PC-9 (cell line): Measurements from ENCODE around the gene C4B. TPM values are rescaled to one million over a fixed set of nuclear protein-coding genes. Genes with fewer than 3 reads are reported as not detected.

Experiments used
- BruUV-seq: library from RNA; stranded (reverse); fragments of 400-500 nt; replicated peaks from 2 replicates; lab custom pipeline; 2021; lab: Mats Ljungman, UMichigan
- CTCF ChIA-PET: fragments of 300-600 bp; sonication (Branson Sonifier 250); formaldehyde crosslinking; loops from one replicate; lab custom pipeline; 2022; ENCODE audit warnings: antibody characterized with exemption; lab: Charles Lee
- POLR2A ChIA-PET: fragments of 300-600 bp; sonication (Branson Sonifier 250); formaldehyde crosslinking; loops from one replicate; lab custom pipeline; 2022; ENCODE audit warnings: antibody characterized with exemption; ENCODE audit not compliant: unreplicated experiment; lab: Charles Lee
- DNase-seq, 2 experiments: peaks; one replicate each; pipeline versions ENCODE4 v3.0.0 to v3.0.0-alpha.2; 2015 to 2022; ENCODE audit warnings: mixed read lengths in 1 of 2
- H2AFZ ChIP-seq: fragments of 200-600 bp; sonication (generic); 2 replicates; pipeline ENCODE4 v1.8.1; 2017; ENCODE audit warnings: antibody characterized with exemption
- H3F3A ChIP-seq: fragments of 200-600 bp; sonication (generic); 2 replicates; pipeline ENCODE4 v1.8.1; 2017; ENCODE audit warnings: antibody characterized with exemption, mild to moderate bottlenecking, low read depth; ENCODE audit not compliant: insufficient read depth
- H3K27ac ChIP-seq: fragments of 200-600 bp; sonication (generic); 2 replicates; pipeline ENCODE4 v1.6.1; 2016; ENCODE audit warnings: mixed run types
- H3K27me3 ChIP-seq: fragments of 200-600 bp; sonication (generic); 2 replicates; pipeline ENCODE4 v1.6.1; 2016; ENCODE audit warnings: low read depth, mixed run types; ENCODE audit not compliant: insufficient read depth
- H3K36me3 ChIP-seq: fragments of 200-600 bp; sonication (generic); 2 replicates; pipeline ENCODE4 v1.6.1; 2016; ENCODE audit warnings: low read depth, mixed run types
- H3K4me1 ChIP-seq: fragments of 200-600 bp; sonication (generic); replicated peaks from 2 replicates; pipeline ENCODE4 v1.6.1; 2016; ENCODE audit warnings: mixed run types; ENCODE audit not compliant: insufficient read depth
- H3K4me2 ChIP-seq: fragments of 200-600 bp; sonication (generic); 2 replicates; pipeline ENCODE4 v1.6.1; 2017; ENCODE audit warnings: mixed run types
- H3K4me3 ChIP-seq: fragments of 200-600 bp; sonication (generic); 2 replicates; pipeline ENCODE4 v1.6.1; 2016; ENCODE audit warnings: mixed run types
- H3K79me2 ChIP-seq: fragments of 200-600 bp; sonication (generic); 2 replicates; pipeline ENCODE4 v1.6.1; 2017; ENCODE audit warnings: low read depth, mixed run types
- H3K9me2 ChIP-seq: fragments of 200-600 bp; sonication (generic); 2 replicates; pipeline ENCODE4 v1.8.1; 2017; ENCODE audit warnings: mild to moderate bottlenecking; ENCODE audit not compliant: insufficient read depth
- H3K9me3 ChIP-seq: fragments of 200-600 bp; sonication (generic); 2 replicates; pipeline ENCODE4 v1.8.1; 2016; ENCODE audit warnings: low read depth; ENCODE audit not compliant: insufficient read depth
- H4K20me1 ChIP-seq: fragments of 200-600 bp; sonication (generic); 2 replicates; pipeline ENCODE4 v1.8.1; 2017; ENCODE audit not compliant: insufficient read depth
- EZH2 ChIP-seq: fragments of 200-600 bp; sonication (generic); IDR thresholded peaks from 2 replicates; pipeline ENCODE4 v1.8.0; 2017; ENCODE audit warnings: antibody characterized with exemption, low read depth
- intact Hi-C: fragments of 100-400 bp; cut with micrococcal nuclease; formaldehyde crosslinking; loops from one replicate; pipeline ENCODE4 v1.10.0; 2022; ENCODE audit not compliant: unreplicated experiment
- total RNA-seq: library from RNA; stranded (reverse); gene quantifications from 2 replicates; pipeline ENCODE4 v1.2.3, GENCODE V29; 2021
- TF ChIP-seq, protein P1 (sequence below): fragments of 200-600 bp; sonication (generic); conservative IDR thresholded peaks from 2 replicates; pipeline ENCODE4 v1.6.1; 2017; ENCODE audit warnings: mixed run types, antibody characterized with exemption, mild to moderate bottlenecking, moderate library complexity

Gene C4B
- total RNA-seq, 1 experiment from 2014 or later = 8.3 TPM

- H3K27me3 ChIP-seq = no peaks in the 10 kb centered on the region
- H3K4me2 ChIP-seq = no peak overlapping the region
- H3F3A ChIP-seq = peaks cover 18% of the 10 kb centered on the region
- TF ChIP-seq, protein P1, sequence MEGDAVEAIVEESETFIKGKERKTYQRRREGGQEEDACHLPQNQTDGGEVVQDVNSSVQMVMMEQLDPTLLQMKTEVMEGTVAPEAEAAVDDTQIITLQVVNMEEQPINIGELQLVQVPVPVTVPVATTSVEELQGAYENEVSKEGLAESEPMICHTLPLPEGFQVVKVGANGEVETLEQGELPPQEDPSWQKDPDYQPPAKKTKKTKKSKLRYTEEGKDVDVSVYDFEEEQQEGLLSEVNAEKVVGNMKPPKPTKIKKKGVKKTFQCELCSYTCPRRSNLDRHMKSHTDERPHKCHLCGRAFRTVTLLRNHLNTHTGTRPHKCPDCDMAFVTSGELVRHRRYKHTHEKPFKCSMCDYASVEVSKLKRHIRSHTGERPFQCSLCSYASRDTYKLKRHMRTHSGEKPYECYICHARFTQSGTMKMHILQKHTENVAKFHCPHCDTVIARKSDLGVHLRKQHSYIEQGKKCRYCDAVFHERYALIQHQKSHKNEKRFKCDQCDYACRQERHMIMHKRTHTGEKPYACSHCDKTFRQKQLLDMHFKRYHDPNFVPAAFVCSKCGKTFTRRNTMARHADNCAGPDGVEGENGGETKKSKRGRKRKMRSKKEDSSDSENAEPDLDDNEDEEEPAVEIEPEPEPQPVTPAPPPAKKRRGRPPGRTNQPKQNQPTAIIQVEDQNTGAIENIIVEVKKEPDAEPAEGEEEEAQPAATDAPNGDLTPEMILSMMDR = no peak
- no peak for TF ChIP-seq EZH2
- intact Hi-C loops = no loop called here
- no peak overlapping the region for H3K4me3 ChIP-seq
- peaks cover 15% of the 10 kb centered on the region for H3K4me1 ChIP-seq
- CTCF ChIA-PET = interaction anchor here (0.6 kb wide), 1 partner anchor 26 kb away, joined by 4 read pairs; no protein-coding TSS in a partner anchor
- H3K9me3 ChIP-seq = no peaks in the 10 kb centered on the region
- 0 out of 2 replicates have a peak, but pooled peaks cover 4% of the 10 kb centered on the region for H3K36me3 ChIP-seq
- no peak overlapping the region for H2AFZ ChIP-seq
- no peak overlapping the region for H3K27ac ChIP-seq
- POLR2A ChIA-PET = interaction anchor here (0.6 kb wide), 2 partner anchors 17 to 106 kb away, joined by 3 to 4 read pairs; partner anchors contain the start of gene NEU1
- DNase-seq = no peak
- BruUV-seq = no TSS peak
- no peaks in the 10 kb centered on the region for H4K20me1 ChIP-seq
- H3K79me2 ChIP-seq = peaks cover 33% of the 10 kb centered on the region
- no peaks in the 10 kb centered on the region for H3K9me2 ChIP-seq
Measured at GRCh38 chr6:31968791-31969711, 45.5 kb upstream of the C4B start.

DNA sequence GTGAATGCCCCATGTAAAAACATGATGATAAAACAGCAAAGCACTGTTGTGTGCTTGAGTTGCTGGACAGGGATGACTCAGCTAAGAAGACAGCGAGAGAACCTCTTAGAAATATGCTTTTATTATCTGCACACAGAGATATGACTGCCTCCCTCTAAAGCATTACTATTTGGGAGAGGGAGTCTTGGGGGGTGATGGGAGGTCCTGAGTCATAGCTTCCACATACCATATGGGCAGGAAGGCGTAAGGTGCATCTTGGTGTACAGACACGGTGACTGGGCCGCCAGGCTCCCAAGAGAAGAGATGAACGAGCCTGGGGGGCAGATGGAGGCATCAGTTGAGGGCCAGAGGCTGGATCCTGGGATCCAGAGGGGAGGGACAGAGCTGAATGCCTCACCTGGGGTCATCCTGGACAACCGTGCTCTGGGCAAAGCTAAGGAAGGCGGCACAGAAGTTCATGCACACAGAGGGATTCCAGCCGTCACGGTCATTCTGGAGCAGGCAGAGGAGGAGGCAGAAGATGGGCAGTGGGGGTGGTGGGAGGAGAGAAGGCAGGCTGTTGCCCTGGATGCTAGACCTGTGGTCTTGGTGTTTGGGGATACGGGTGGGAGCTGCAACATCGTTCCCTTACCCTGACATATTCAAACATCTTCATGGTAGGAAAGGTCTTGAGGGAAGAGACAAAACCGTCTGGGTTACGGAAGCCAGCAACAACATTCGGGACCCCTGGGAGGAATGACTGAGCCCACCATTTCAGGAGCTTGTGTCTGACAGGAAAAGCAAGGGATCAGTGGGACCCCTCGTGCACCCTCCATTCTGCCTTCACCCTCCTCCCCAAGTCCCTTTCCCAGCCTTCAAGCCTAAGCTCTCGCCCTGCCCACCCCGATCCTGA, 44.6 kb upstream of the C4B start:
- no peak for DNase-seq
- Histone ChIP-seq H3K27ac (no peak overlapping the region), H3K9me2 (no peaks in the 10 kb centered on the region), H4K20me1 (no peaks in the 10 kb centered on the region), H2AFZ (no peak overlapping the region), H3K4me1 (peaks cover 15% of the 10 kb centered on the region), H3K27me3 (no peaks in the 10 kb centered on the region), H3K4me3 (peak overlapping the region; percentile 88; the same call in 1 of the 2 replicates), H3K4me2 (peak overlapping the region; percentile 92), H3K79me2 (peaks cover 40% of the 10 kb centered on the region), H3K9me3 (no peaks in the 10 kb centered on the region), H3F3A (peaks cover 18% of the 10 kb centered on the region), H3K36me3 (0 out of 2 replicates have a peak, but pooled peaks cover 4% of the 10 kb centered on the region)
- ChIA-PET POLR2A (interaction anchor here (0.6 kb wide), 1 partner anchor 158 kb away, joined by 4 read pairs; the partner anchor contains the start of gene ATF6B), CTCF (interaction anchor here (0.6 to 0.7 kb wide), 2 partner anchors 27 to 1015 kb away, joined by 3 to 4 read pairs; no protein-coding TSS in a partner anchor)
- no TSS peak for BruUV-seq
- no peak for TF ChIP-seq EZH2
- TF ChIP-seq, protein P1 = no peak
- intact Hi-C loops = no loop called here
